ENCODE measurements around the gene KIAA0513. TPM values are rescaled to one million over a fixed set of nuclear protein-coding genes. Genes with fewer than 3 reads are reported as not detected.
A peak's percentile ranks its signal among the peaks of the same experiment; 100 is the strongest.

The KIAA0513 gene
- total and polyA plus RNA-seq, 2 of the 13 experiments (the other 11 are each of a cell fraction or from before 2014, with no cell fraction given) = 1.8 TPM

GRCh38 chr16:85027349-85027957, at the start of gene KIAA0513 (continued):
- peak; percentile 51; the same call in 1 of the 2 replicates for TF ChIP-seq PITX1 (CRISPR knock-in tag; IDR thresholded peaks at IDR 0.05)
- peak; percentile 45 for TF ChIP-seq YY1 (IDR thresholded peaks at IDR 0.05; ENCODE audit: insufficient read depth, insufficient replicate concordance, low read depth, low read length)
- TF ChIP-seq SP140L (CRISPR knock-in tag; IDR thresholded peaks at IDR 0.05; ENCODE audit: borderline replicate concordance) = no peak
- no peak for TF ChIP-seq SNAPC4 (CRISPR knock-in tag; IDR thresholded peaks at IDR 0.05)
- peak; percentile 38; the same call in 1 of the 2 replicates for TF ChIP-seq ELF3 (CRISPR knock-in tag; IDR thresholded peaks at IDR 0.05)
- peak; percentile 69; the same call in 1 of the 2 replicates for TF ChIP-seq ARID4A (CRISPR knock-in tag; IDR thresholded peaks at IDR 0.05; ENCODE audit: borderline replicate concordance)
- peak; percentile 65; the same call in 1 of the 2 replicates for TF ChIP-seq ZNF772 (CRISPR knock-in tag; IDR thresholded peaks at IDR 0.05)
- 0 out of 2 replicates have a peak, but pooled peaks have one; percentile 10 for TF ChIP-seq ZBTB39 (CRISPR knock-in tag; IDR thresholded peaks at IDR 0.05)
- TF ChIP-seq HOXA7 (CRISPR knock-in tag; IDR thresholded peaks at IDR 0.05) = no peak
- peak; percentile 59; the same call in 1 of the 2 replicates for TF ChIP-seq DRAP1 (CRISPR knock-in tag; IDR thresholded peaks at IDR 0.05)
- TF ChIP-seq ZBTB46 (CRISPR knock-in tag; IDR thresholded peaks at IDR 0.05; ENCODE audit: borderline replicate concordance) = no peak
- TF ChIP-seq GPBP1L1 (CRISPR knock-in tag; IDR thresholded peaks at IDR 0.05) = no peak

Data from HepG2 (cell line).